PFSK-1 (cell line): Measurements from ENCODE around the gene RALGPS2.

Source experiments
- POLR2AphosphoS5 ChIP-seq: IDR thresholded peaks from 2 replicates; pipeline ENCODE4 v1.6.1; 2012; ENCODE audit warnings: low read depth, mild to moderate bottlenecking, control low read depth, low read length, moderate library complexity
- TAF1 ChIP-seq: IDR thresholded peaks from 2 replicates; pipeline ENCODE4 v1.6.1; 2012; ENCODE audit warnings: low read length, control low read depth, borderline replicate concordance; ENCODE audit not compliant: insufficient read depth

GRCh38 chr1:178931858-178932551 lies 207.0 kb downstream of the RALGPS2 start:
- TF ChIP-seq POLR2AphosphoS5 = no peak
- no peak for TF ChIP-seq TAF1
